HG03575 (cell line): ENCODE data around the gene DENND4C.
"Not testable (repeated sequence)": the region's sequence is repeated elsewhere in the genome, so short reads cannot be mapped to it uniquely, and the experiment has no call there.

Experiments
- ATAC-seq: cut with Tn5 transposase; IDR thresholded peaks from one replicate; pipeline ENCODE4 v1.9.1; 2021; ENCODE audit not compliant: unreplicated experiment, insufficient number of reproducible peaks, low FRiP score; ENCODE audit errors: extremely low read depth

The DENND4C gene

DNA sequence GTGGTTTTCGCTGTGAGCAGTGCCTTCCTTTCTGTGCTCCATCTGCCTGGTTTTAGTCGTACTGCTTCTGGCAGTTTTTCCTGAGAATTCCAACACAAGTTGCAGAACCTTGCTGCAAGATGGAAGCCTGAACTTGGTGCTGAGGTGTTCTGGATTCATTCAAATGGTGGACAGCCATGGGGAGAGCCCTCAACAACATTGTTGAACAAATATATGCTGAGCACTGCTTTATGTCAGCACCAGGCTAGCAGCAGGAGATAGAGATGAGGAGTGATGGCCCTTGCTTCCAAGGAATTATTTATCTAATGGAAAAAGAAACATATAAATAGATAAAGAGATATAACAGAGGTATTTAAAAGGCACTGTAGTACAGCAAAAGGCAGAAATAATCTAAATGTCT lies 156.8 kb downstream of the DENND4C start:
- ATAC-seq, result no peak

DNA sequence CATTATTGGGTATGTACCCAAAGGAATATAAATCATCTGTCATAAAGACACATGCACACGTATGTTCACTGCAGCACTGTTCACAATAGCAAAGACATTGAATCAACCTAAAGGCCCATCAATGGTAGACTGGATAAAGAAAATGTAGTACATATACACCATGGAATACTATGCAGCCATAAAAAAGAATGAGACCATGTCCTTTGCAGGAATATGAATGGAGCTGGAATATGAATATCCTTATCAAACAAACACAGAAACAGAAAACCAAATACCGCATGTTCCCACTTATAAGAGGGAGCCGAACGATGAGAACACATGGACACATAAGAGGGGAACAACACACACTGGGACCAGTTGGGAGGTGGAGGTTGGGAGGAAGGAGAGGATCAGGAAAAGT lies 159.0 kb downstream of the DENND4C start:
- ATAC-seq, result not testable (repeated sequence)

DNA sequence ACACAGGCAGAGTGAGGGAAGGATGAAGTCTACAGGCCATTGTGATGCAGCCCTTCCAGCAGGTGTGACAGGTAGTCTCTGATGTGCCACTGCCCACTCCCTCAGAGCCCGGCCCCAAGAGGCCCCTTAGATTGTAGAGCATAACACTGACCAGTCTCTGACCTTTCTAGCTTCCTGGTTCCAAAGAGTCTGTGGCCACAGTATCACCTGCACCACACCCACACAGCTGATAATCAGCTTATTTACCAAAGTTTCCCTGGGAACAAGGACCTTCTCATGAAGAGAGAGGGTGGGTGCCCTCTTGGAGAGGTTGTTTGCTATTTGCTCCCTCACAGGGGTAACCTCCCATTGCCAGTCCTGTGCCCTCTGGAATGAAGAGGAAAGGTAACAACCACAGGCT lies 167.4 kb downstream of the DENND4C start:
- no peak for ATAC-seq

DNA sequence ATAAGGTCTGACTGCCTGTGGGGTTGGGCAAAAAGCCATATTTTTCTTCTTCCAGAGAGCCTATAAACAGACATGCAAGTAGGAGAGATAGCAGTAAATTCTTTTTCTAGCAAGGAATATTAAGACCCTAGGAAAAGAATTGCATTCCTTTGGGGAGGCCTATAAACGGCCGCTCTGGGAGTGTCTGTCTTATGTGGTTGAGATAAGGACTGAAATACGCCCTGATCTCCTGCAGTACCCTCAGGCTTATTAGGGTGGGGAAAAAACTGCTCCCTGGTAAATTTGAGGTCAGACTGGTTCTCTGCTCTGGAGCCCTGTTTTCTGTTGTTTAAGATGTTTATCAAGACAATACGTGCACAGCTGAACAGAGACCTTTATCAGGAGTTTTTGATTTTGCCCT lies 172.7 kb downstream of the DENND4C start:
- ATAC-seq, result not testable (repeated sequence)

DNA sequence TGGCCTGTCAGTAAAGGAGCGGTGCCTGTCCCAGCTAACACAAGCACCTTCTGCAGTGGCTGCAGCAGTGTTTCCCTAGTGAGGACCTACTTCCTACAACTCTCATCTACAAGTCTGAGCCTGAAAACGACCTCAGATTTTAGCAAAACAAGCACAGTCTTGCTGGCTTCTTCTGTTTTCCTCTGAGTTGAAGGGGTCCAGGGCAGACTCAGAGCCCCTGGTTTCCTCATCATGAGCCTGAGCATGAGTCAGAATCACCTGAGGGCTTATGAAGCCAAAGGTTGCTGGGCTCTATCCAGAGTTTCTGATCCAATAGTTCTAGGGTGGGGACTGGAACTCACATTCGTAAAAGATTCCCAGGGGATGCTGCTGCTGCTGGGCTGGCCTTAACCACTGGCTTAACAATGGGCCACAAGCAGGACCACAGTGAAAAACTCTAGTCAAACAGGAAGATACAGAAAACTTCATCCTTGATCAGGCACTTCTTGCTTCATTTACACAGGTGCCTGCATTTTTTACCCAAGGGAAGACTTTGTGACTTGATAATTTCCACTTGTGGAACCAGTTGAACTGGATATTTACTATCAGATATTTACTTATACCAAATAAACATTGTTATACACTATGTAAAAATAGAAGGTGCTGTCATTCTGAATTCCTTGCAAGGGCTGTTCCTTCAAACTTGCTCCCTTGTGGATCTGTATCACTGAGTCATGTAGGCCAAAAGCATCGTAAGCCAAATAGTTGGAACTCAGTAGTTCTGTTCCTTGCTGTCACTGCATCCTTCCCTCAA lies 174.0 kb downstream of the DENND4C start:
- ATAC-seq, result no peak

DNA sequence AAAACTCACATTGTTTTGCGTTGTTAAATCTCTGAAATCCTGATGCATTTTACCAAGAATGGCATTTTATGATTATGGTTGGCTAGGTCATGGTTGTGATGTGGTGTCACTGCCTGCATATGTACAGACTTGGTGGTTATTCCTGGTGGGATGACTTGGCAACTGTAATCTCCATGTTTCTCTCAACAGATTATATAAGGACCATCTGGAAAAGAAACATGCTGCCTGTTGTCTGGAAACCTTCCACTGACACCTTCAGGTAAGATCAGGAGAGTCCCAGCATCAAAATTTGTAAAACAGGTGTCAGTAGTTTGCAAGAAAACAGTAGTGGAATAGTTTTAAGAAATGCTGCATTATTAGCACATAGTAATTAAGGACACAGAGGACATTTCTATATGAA lies 175.3 kb downstream of the DENND4C start:
- ATAC-seq, result no peak

DNA sequence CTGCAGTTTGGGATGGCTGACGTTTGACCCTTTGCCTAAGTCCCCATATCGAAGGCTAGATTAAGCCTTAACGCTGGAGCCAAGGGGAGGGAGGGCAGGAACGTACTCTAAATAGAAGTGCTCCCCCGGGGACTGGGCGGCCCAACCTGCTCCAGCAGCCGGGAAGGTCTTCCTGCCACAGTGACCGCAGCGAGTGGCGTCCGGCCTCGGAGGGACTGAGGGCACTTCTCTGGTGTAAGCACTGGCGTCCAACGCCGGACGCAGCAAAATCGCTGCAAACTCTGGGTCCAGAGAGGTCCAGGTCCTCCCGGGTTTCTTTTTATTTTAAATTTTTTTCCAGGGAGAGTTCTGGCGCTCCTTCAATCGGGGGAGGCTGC lies 177.8 kb downstream of the DENND4C start:
- ATAC-seq, result no peak

DNA sequence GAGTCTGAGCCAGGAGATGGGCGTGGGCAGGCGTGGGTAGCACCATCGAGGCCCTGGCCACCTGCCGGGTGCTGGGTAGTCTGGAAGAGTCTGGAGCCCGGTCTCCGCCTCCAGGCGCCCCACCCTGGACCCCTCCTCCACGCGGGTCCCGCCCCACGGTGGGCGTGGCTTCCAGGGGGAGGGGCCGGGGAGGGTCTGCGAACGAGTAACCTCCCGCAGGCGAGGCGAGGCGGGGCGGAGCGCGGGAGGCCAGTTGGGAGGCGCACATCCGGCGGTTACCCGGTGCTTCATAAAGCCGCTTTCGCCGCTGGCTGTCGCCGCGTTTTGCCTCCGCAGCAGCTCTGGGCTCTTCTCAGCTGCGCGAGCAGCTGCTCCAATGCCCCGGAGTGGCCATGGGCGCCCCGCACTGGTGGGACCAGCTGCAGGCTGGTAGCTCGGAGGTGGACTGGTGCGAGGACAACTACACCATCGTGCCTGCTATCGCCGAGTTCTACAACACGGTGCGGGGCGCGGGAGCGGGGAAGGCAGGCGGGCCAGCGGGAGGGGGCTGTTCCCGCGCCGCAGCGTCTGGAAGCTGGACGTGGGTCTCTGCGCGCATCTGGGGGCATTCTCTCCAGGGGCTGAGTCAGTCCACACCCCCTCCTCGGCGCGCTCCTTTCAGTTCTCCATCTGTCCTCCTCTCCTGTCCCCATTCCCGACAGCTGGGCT lies 178.4 kb downstream of the DENND4C start, which contains the start of gene ACER2:
TSS of gene ACER2 (plus strand) at position 317 of the 708 bp plus-strand sequence. CDS start at position 393, 76 bp downstream.
- peak; percentile 86 for ATAC-seq

DNA sequence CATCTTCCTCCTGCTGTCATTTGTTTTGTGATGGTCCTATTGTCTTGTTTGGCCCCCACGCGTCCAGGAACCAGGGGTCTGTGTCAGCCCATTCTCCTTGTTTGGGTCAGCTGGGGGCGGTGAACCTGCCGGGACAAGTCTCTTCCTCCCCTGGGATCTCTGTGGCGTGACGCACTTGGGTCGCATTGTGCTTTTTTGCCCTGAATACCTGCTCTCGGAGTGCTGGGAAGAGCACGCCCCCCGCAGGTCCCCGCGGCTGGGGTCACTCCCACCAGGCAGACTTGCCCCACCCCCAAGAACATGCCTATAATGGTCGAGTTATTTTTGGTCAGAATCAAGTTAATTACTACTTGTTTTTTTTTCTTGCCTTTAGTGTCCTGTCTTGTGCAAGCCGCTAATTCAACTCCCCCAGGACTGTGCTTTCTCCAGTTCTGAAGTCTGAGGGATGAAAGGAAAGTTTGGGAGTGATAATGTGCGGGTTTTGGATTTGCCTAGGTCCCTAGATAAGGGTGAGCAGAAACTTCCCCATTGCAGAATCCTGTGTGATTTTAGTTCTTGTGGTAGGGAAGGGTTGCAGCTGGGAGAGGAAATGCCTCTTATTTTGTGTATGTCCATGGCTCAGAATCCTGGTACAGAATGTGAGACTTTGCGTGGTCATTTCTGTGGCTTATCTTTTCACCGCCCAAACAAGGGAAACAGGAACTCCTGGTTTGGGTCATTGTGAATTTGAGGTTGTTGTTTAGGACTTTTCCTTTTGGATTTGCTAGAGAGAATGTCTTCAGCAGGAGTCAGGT lies 179.1 kb downstream of the DENND4C start:
- no peak for ATAC-seq

DNA sequence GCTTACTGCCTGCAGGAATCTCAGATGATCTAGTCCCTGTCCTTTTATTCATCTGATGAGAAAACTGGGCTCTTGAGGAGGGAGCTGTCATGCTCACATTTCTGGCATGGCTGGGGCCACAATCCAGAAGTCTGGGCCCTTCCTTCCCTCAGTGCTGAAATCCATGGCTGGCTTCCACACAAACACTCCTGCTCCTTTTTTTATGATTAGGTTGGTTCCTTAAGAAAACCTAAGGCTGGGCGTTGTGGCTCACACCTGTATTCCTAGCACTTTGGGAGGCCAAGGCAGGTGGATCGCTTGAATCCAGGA lies 179.7 kb downstream of the DENND4C start:
- ATAC-seq, result no peak

DNA sequence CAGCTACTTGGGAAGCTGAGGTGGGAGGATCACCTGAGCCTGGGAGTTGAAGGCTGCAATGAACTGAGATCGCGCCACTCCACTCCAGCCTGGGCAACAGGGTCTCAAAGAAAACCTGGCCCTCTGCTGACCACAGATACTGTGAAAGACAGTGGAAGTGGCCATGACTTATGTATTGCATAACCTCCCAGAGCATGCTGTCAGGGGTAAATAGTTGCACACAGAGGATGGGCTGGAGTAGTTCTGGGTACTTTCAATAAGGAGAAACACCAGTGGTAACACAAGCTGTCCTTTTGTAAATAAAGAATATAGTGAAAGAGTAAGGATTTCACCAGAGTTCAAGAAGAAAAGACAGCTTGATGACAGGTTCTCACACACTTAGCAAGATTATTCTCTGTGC lies 180.1 kb downstream of the DENND4C start:
- no peak for ATAC-seq

DNA sequence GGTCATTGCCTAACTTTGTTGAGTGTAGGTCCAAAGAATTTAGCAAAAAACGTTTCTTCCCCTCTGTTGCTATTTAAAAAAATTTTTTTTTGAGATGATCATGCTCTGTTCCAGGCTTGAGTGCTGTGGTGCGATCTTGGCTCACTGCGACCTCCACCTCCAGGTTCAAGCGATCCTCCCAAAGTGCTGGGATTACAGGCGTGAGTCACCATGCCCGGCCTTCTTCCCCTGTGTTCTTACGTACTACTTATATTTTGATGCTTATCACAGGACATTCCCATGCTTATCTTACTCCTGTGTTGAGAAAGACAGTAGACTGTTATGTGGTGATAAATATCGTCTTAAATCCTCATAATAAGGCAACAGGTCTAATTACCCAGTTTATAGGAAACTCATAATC lies 180.8 kb downstream of the DENND4C start:
- no peak for ATAC-seq

DNA sequence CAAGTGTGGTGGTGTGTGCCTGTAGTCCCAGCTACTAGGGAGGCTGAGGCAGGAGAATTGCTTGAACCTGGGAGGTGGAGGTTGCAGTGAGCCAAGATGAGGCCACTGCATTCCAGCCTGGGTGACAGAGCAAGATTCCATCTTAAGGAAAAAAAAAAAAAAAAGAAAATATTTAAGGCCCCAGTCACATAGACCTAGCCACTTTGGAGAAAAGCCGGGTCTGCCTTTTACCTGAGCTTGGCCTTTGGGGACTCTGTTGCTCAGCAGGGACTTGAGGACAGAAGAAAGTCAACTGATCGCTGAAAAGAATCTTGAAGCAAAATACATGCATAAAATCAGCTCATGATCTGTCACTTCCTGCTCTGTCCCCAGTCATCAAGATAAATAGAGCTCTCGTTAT lies 183.0 kb downstream of the DENND4C start:
- ATAC-seq, result not testable (repeated sequence)

DNA sequence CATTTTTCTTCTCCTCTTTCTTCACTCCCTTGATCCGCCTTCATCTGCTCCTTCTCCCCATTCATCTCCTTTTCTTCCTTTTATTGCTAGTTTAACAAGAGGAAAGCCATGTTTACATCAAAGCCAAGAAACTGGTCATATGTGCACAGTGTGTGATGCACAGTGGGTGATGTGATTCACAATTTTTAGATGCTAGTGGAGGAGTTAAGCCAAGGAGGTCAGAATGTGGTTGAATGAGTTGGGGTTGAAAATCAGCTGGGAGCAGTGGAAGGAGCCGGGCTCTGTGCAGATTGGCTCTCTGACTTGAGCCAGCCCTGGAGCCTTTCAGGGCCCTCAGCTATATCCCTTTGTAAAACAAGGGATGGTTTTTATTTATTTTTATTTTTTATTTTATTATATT lies 185.7 kb downstream of the DENND4C start:
- no peak for ATAC-seq

DNA sequence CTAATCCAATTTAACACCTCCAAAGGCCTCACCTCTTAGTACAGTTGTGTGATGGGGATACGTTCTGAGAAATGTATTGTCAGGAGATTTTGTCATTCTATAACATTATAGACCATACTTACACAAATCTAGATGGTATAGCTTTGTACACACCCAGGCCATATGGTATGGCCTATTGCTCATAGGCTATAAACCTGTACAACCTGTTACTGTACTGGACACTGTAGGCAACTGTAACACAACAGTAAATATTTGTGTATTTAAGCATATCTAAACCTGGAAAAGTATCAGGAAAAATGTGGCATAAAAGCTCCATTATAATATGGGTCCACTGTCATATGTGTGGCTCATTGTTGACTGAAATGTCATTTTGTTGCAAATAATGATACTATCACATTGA lies 190.4 kb downstream of the DENND4C start:
- ATAC-seq, result no peak
